Measurements from ENCODE around the gene SPAG16.

The SPAG16 gene

GRCh38 chr2:214378455-214379103 lies 1094.3 kb downstream of the SPAG16 start:
- H3K27ac Mint-ChIP-seq = no peak overlapping the region
- H3K27me3 Mint-ChIP-seq = no peaks in the 10 kb centered on the region
- no peak for DNase-seq
- no peaks in the 10 kb centered on the region for H3K36me3 Mint-ChIP-seq
- H3K4me1 Mint-ChIP-seq = no peaks in the 10 kb centered on the region
- H3K4me3 Mint-ChIP-seq = no peak overlapping the region
- CTCF ChIA-PET = no interaction called here
- H3K9me3 Mint-ChIP-seq = no peaks in the 10 kb centered on the region

GRCh38 chr2:214379227-214379626 lies 1095.0 kb downstream of the SPAG16 start:
- Mint-ChIP-seq H3K4me1 (no peaks in the 10 kb centered on the region), H3K9me3 (no peaks in the 10 kb centered on the region), H3K27ac (no peak overlapping the region), H3K4me3 (no peak overlapping the region), H3K27me3 (no peaks in the 10 kb centered on the region), H3K36me3 (no peaks in the 10 kb centered on the region)
- CTCF ChIA-PET = no interaction called here
- DNase-seq = no peak

GRCh38 chr2:214380681-214381080 lies 1096.4 kb downstream of the SPAG16 start:
- Mint-ChIP-seq H3K27ac (no peak overlapping the region), H3K36me3 (no peaks in the 10 kb centered on the region), H3K4me3 (no peak overlapping the region), H3K27me3 (no peaks in the 10 kb centered on the region), H3K9me3 (no peaks in the 10 kb centered on the region), H3K4me1 (no peaks in the 10 kb centered on the region)
- no peak for DNase-seq
- CTCF ChIA-PET = no interaction called here

GRCh38 chr2:214382229-214382628 lies 1098.0 kb downstream of the SPAG16 start:
- H3K27me3 Mint-ChIP-seq = no peaks in the 10 kb centered on the region
- H3K9me3 Mint-ChIP-seq = no peaks in the 10 kb centered on the region
- no peaks in the 10 kb centered on the region for H3K36me3 Mint-ChIP-seq
- no peak overlapping the region for H3K27ac Mint-ChIP-seq
- CTCF ChIA-PET = no interaction called here
- no peak for DNase-seq
- H3K4me1 Mint-ChIP-seq = no peaks in the 10 kb centered on the region
- no peak overlapping the region for H3K4me3 Mint-ChIP-seq

GRCh38 chr2:214386720-214387119 lies 1102.5 kb downstream of the SPAG16 start:
- H3K36me3 Mint-ChIP-seq = no peaks in the 10 kb centered on the region
- H3K4me1 Mint-ChIP-seq = no peaks in the 10 kb centered on the region
- CTCF ChIA-PET = no interaction called here
- no peak overlapping the region for H3K4me3 Mint-ChIP-seq
- H3K27me3 Mint-ChIP-seq = no peaks in the 10 kb centered on the region
- no peaks in the 10 kb centered on the region for H3K9me3 Mint-ChIP-seq
- DNase-seq = no peak
- no peak overlapping the region for H3K27ac Mint-ChIP-seq

GRCh38 chr2:214389334-214389733 lies 1105.1 kb downstream of the SPAG16 start:
- CTCF ChIA-PET = no interaction called here
- no peak for DNase-seq

GRCh38 chr2:214393796-214394195 lies 1109.5 kb downstream of the SPAG16 start:
- H3K36me3 Mint-ChIP-seq = no peaks in the 10 kb centered on the region
- no peak for DNase-seq
- no peaks in the 10 kb centered on the region for H3K9me3 Mint-ChIP-seq
- no peak overlapping the region for H3K27ac Mint-ChIP-seq
- CTCF ChIA-PET = no interaction called here
- H3K4me1 Mint-ChIP-seq = no peaks in the 10 kb centered on the region
- H3K27me3 Mint-ChIP-seq = no peaks in the 10 kb centered on the region
- H3K4me3 Mint-ChIP-seq = no peak overlapping the region

More at GRCh38 chr2:214389334-214389733, 1105.1 kb downstream of the SPAG16 start:
- H3K27ac Mint-ChIP-seq = no peak overlapping the region
- H3K9me3 Mint-ChIP-seq = no peaks in the 10 kb centered on the region
- H3K4me1 Mint-ChIP-seq = no peaks in the 10 kb centered on the region
- no peak overlapping the region for H3K4me3 Mint-ChIP-seq
- H3K27me3 Mint-ChIP-seq = no peaks in the 10 kb centered on the region
- no peaks in the 10 kb centered on the region for H3K36me3 Mint-ChIP-seq

GRCh38 chr2:214395040-214395439 lies 1110.8 kb downstream of the SPAG16 start:
- H3K36me3 Mint-ChIP-seq = no peaks in the 10 kb centered on the region
- no peaks in the 10 kb centered on the region for H3K4me1 Mint-ChIP-seq
- no peak for DNase-seq
- no peak overlapping the region for H3K27ac Mint-ChIP-seq
- H3K4me3 Mint-ChIP-seq = no peak overlapping the region
- no peaks in the 10 kb centered on the region for H3K27me3 Mint-ChIP-seq
- no peaks in the 10 kb centered on the region for H3K9me3 Mint-ChIP-seq
- CTCF ChIA-PET = no interaction called here

- Mint-ChIP-seq H3K36me3 (no peaks in the 10 kb centered on the region), H3K27ac (no peak overlapping the region), H3K9me3 (no peaks in the 10 kb centered on the region), H3K4me1 (no peaks in the 10 kb centered on the region), H3K4me3 (no peak overlapping the region), H3K27me3 (no peaks in the 10 kb centered on the region)
- CTCF ChIA-PET = no interaction called here
- no peak for DNase-seq
These were observed 1117.3 kb downstream of the SPAG16 start for GRCh38 chr2:214401580-214401979.

GRCh38 chr2:214410128-214410775 lies 1126.0 kb downstream of the SPAG16 start:
- no peaks in the 10 kb centered on the region for H3K9me3 Mint-ChIP-seq
- no peak overlapping the region for H3K4me3 Mint-ChIP-seq
- CTCF ChIA-PET = no interaction called here
- no peak for DNase-seq
- H3K27ac Mint-ChIP-seq = no peak overlapping the region
- H3K36me3 Mint-ChIP-seq = no peaks in the 10 kb centered on the region
- H3K27me3 Mint-ChIP-seq = no peaks in the 10 kb centered on the region
- H3K4me1 Mint-ChIP-seq = no peaks in the 10 kb centered on the region

GRCh38 chr2:214410918-214411554 lies 1126.8 kb downstream of the SPAG16 start, which contains the start of gene VWC2L:
TSS of gene VWC2L (plus strand) at chr2:214411054. CDS start at chr2:214414194, 3,140 bp downstream.
- peak; percentile 61 for DNase-seq
- H3K27me3 Mint-ChIP-seq = no peaks in the 10 kb centered on the region
- H3K4me1 Mint-ChIP-seq = no peaks in the 10 kb centered on the region
- CTCF ChIA-PET = no interaction called here
- no peak within 1 kb of the TSS for H3K27ac Mint-ChIP-seq
- no peaks in the 10 kb centered on the region for H3K9me3 Mint-ChIP-seq
- no peaks in the 10 kb centered on the region for H3K36me3 Mint-ChIP-seq
- no peak within 1 kb of the TSS for H3K4me3 Mint-ChIP-seq

GRCh38 chr2:214412679-214413078 lies 1128.4 kb downstream of the SPAG16 start:
- H3K36me3 Mint-ChIP-seq = no peaks in the 10 kb centered on the region
- CTCF ChIA-PET = no interaction called here
- no peak overlapping the region for H3K4me3 Mint-ChIP-seq
- no peaks in the 10 kb centered on the region for H3K27me3 Mint-ChIP-seq
- H3K9me3 Mint-ChIP-seq = no peaks in the 10 kb centered on the region
- H3K4me1 Mint-ChIP-seq = no peaks in the 10 kb centered on the region
- DNase-seq = no peak
- H3K27ac Mint-ChIP-seq = no peak overlapping the region

- no peaks in the 10 kb centered on the region for H3K9me3 Mint-ChIP-seq
These were observed 1152.2 kb downstream of the SPAG16 start for GRCh38 chr2:214436470-214436869.

GRCh38 chr2:214450118-214450894 lies 1166.0 kb downstream of the SPAG16 start:
- Mint-ChIP-seq H3K4me1 (no peaks in the 10 kb centered on the region), H3K27ac (no peak overlapping the region), H3K4me3 (no peak overlapping the region), H3K36me3 (no peaks in the 10 kb centered on the region), H3K27me3 (no peaks in the 10 kb centered on the region), H3K9me3 (no peaks in the 10 kb centered on the region)
- DNase-seq = no peak
- CTCF ChIA-PET = no interaction called here

More at GRCh38 chr2:214436470-214436869, 1152.2 kb downstream of the SPAG16 start:
- no peak overlapping the region for H3K27ac Mint-ChIP-seq
- no peaks in the 10 kb centered on the region for H3K4me1 Mint-ChIP-seq
- DNase-seq = no peak
- H3K4me3 Mint-ChIP-seq = no peak overlapping the region
- CTCF ChIA-PET = no interaction called here
- no peaks in the 10 kb centered on the region for H3K36me3 Mint-ChIP-seq
- no peaks in the 10 kb centered on the region for H3K27me3 Mint-ChIP-seq

Measured in activated naive CD4-positive, alpha-beta T cell treated with anti-CD3 and anti-CD28 coated beads, Interleukin-2, amount 10 ng/mL, durations not matched to agents 7 days and 5 days (primary cell).